Endometrial microvascular endothelial cells (primary cell): ENCODE results near the gene ZBP1. TPM values are rescaled to one million over a fixed set of nuclear protein-coding genes. Genes with fewer than 3 reads are reported as not detected.

Source experiments
- in situ Hi-C: cut with HindIII; loops from 2 replicates; pipeline ENCODE4 v1.10.0; 2017; ENCODE audit warnings: low sequenced_read_pairs, low pct_unique_long_range_greater_than_20kb; ENCODE audit errors: inconsistent ontology term
- total RNA-seq: library from RNA; depleted of rRNA; stranded (reverse); fragments of >200 nt; gene quantifications from one replicate; pipeline ENCODE4 v1.2.3, GENCODE V29; 2015; ENCODE audit errors: inconsistent ontology term

Gene ZBP1
- total RNA-seq, 1 donor from 2014 or later, result not detected

- in situ Hi-C loops, result no loop called here
Measured at GRCh38 chr20:57659517-57660180, 39.4 kb upstream of the ZBP1 start.

GRCh38 chr20:57658833-57659516 is 38.7 kb upstream of the ZBP1 start:
- in situ Hi-C loops, result no loop called here

- in situ Hi-C loops, result no loop called here
Measured at GRCh38 chr20:57658447-57658832, 38.2 kb upstream of the ZBP1 start.

GRCh38 chr20:57657535-57658446 is 37.6 kb upstream of the ZBP1 start:
- in situ Hi-C loops, result no loop called here

- in situ Hi-C loops, result no loop called here
Measured at GRCh38 chr20:57656821-57657534, 36.8 kb upstream of the ZBP1 start.

GRCh38 chr20:57656252-57656820 is 36.1 kb upstream of the ZBP1 start:
- in situ Hi-C loops, result no loop called here

GRCh38 chr20:57655809-57656155 is 35.6 kb upstream of the ZBP1 start:
- in situ Hi-C loops, result no loop called here

GRCh38 chr20:57654998-57655808 is 35.0 kb upstream of the ZBP1 start:
- in situ Hi-C loops, result no loop called here

GRCh38 chr20:57654363-57654997 is 34.3 kb upstream of the ZBP1 start:
- in situ Hi-C loops, result no loop called here

- in situ Hi-C loops, result no loop called here
Measured at GRCh38 chr20:57653910-57654309, 33.7 kb upstream of the ZBP1 start.

GRCh38 chr20:57653546-57653900 is 33.3 kb upstream of the ZBP1 start:
- in situ Hi-C loops, result no loop called here

GRCh38 chr20:57652606-57653545 is 32.6 kb upstream of the ZBP1 start:
- in situ Hi-C loops, result no loop called here

- in situ Hi-C loops, result no loop called here
Measured at GRCh38 chr20:57651881-57652605, 31.8 kb upstream of the ZBP1 start.

GRCh38 chr20:57650756-57651483 is 30.7 kb upstream of the ZBP1 start:
- in situ Hi-C loops, result no loop called here

- in situ Hi-C loops, result no loop called here
Measured at GRCh38 chr20:57650266-57650665, 30.0 kb upstream of the ZBP1 start.

GRCh38 chr20:57649617-57650015 is 29.4 kb upstream of the ZBP1 start:
- in situ Hi-C loops, result no loop called here
